SH-SY5Y (cell line): ENCODE measurements around the gene TNNI2.

ENCODE experiments used
- GATA2 ChIP-seq: IDR thresholded peaks from 2 replicates; pipeline ENCODE4 v1.6.1; 2011; ENCODE audit warnings: mild to moderate bottlenecking, low read depth, low read length
- GATA3 ChIP-seq: IDR thresholded peaks from 2 replicates; pipeline ENCODE4 v1.6.1; 2011; ENCODE audit warnings: low read depth, mild to moderate bottlenecking, low read length, moderate library complexity

DNA sequence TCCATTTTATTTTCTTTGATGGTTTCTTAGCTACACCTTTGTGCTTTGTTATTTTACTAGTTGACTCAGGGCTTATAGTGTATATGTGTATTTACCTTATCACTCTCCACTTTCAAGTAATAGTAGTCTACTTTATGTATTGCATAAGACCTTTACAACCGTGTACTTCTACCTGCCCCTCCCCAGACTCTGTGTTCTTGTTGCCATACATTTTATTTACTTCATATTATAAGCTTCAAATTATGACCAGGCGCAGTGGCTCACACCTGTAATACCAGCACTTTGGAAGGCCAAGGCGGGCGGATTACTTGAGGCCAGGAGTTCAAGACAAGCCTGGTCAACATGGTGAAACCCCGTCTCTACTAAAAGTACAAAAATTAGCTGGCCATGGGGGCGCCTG is 46.9 kb upstream of the TNNI2 start:
- no peak for TF ChIP-seq GATA2
- TF ChIP-seq GATA3: no peak
